Adrenal gland (tissue), 5 donors: ENCODE measurements around the gene EEF1G.

Source experiments
- POLR2A ChIP-seq, 2 donors: fragments of 450-650 bp; IDR thresholded peaks; one replicate each; pipeline ENCODE4 v1.6.1; 2017; ENCODE audit warnings: antibody characterized with exemption in 2 of 2, mild to moderate bottlenecking in 2 of 2, moderate library complexity in 1 of 2
- TF ChIP-seq, protein P1 (sequence below), 6 experiments: fragments of 450-650 bp in 4 of 6; fragments of 200-600 bp in 2 of 6; sonication (generic) in 1 of 6; IDR thresholded peaks; 1 replicate in 5 of 6; 2 replicates in 1 of 6; pipeline versions ENCODE4 v1.5.1 to v1.8.0; 2016 to 2021; ENCODE audit warnings: antibody characterized with exemption in 6 of 6, mild to moderate bottlenecking in 2 of 6, moderate library complexity in 1 of 6
- donor health status: DM: no; HTN: no; CAD: no.

DNA sequence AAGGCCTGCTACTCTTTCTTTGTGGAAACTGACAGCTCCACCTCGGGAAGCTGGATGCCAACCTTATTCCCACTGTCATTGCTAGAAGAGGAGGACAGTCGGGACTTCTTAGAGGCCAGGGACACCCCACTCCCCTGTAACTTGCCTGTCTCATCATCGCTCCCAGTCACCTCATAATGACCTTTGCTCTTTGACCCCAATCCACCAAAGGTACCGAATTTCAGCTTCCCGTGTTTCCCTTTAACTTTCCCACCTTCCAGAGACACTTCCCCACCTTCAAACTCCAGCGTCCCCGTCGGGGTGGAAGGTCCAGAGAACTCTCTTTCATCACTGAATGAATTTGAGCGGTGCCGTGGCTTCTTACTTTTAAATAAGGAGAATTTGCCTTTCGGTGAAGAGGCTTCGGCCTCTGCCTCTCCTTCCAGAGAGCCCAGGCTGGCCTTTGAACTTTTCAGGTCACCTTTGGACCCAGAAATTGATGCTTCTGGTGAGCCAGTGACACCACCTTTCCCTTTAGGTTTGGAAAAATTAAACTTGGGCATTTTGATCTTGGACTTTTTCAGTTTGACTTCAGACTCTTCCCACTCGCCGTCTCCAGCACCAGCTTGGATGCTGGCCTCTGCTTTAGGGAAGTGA lies 56.8 kb downstream of the EEF1G start:
- no peak for TF ChIP-seq POLR2A (IDR thresholded peaks at IDR 0.05)
- TF ChIP-seq, protein P1, sequence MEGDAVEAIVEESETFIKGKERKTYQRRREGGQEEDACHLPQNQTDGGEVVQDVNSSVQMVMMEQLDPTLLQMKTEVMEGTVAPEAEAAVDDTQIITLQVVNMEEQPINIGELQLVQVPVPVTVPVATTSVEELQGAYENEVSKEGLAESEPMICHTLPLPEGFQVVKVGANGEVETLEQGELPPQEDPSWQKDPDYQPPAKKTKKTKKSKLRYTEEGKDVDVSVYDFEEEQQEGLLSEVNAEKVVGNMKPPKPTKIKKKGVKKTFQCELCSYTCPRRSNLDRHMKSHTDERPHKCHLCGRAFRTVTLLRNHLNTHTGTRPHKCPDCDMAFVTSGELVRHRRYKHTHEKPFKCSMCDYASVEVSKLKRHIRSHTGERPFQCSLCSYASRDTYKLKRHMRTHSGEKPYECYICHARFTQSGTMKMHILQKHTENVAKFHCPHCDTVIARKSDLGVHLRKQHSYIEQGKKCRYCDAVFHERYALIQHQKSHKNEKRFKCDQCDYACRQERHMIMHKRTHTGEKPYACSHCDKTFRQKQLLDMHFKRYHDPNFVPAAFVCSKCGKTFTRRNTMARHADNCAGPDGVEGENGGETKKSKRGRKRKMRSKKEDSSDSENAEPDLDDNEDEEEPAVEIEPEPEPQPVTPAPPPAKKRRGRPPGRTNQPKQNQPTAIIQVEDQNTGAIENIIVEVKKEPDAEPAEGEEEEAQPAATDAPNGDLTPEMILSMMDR (IDR thresholded peaks at IDR 0.05), result no peak
